GM21526 (cell line): ENCODE results near the gene PIM3.

Experiments
- ATAC-seq: cut with Tn5 transposase; IDR thresholded peaks from one replicate; pipeline ENCODE4 v1.9.1; 2021; ENCODE audit warnings: moderate library complexity; ENCODE audit not compliant: unreplicated experiment, low FRiP score

PIM3 gene

GRCh38 chr22:49954354-49954753 lies 6.2 kb upstream of the PIM3 start:
- no peak for ATAC-seq

- no peak for ATAC-seq
Observed at GRCh38 chr22:49954991-49955580, 5.5 kb upstream of the PIM3 start.

- no peak for ATAC-seq
Observed at GRCh38 chr22:49955581-49956417, 4.8 kb upstream of the PIM3 start.

- ATAC-seq: no peak
Observed at GRCh38 chr22:49956418-49956770, 4.2 kb upstream of the PIM3 start.

GRCh38 chr22:49956914-49957825 lies 3.4 kb upstream of the PIM3 start:
- no peak for ATAC-seq

- no peak for ATAC-seq
Observed at GRCh38 chr22:49957826-49958365, 2.7 kb upstream of the PIM3 start.

- no peak for ATAC-seq
Observed at GRCh38 chr22:49958366-49958921, 2.1 kb upstream of the PIM3 start.

GRCh38 chr22:49958931-49959781 lies 1.4 kb upstream of the PIM3 start:
- ATAC-seq: no peak

- ATAC-seq: peak; percentile 9
Observed at GRCh38 chr22:49959782-49960158, 802 bp upstream of the PIM3 start.

- ATAC-seq: no peak
Observed at GRCh38 chr22:49961005-49961600, 531 bp downstream of the PIM3 start.

GRCh38 chr22:49961601-49962011 lies 1.0 kb downstream of the PIM3 start:
- ATAC-seq: no peak

- ATAC-seq: no peak
Observed at GRCh38 chr22:49962012-49962750, 1.6 kb downstream of the PIM3 start.

- ATAC-seq: no peak
Observed at GRCh38 chr22:49962751-49963646, 2.4 kb downstream of the PIM3 start.

- no peak for ATAC-seq
Observed at GRCh38 chr22:49963647-49964026, 3.1 kb downstream of the PIM3 start.

- ATAC-seq: no peak
Observed at GRCh38 chr22:49964136-49965090, 3.8 kb downstream of the PIM3 start.
